SU-DHL-6 (cell line): Measurements from ENCODE around the gene ME3.
"Not testable (repeated sequence)": the region's sequence is repeated elsewhere in the genome, so short reads cannot be mapped to it uniquely, and the experiment has no call there.

Experiments
- H2AFZ ChIP-seq: fragments of 200-600 bp; sonication (generic); 2 replicates; pipeline ENCODE4 v1.6.1; 2014; ENCODE audit warnings: low read depth, mild to moderate bottlenecking, moderate library complexity, mixed read lengths, antibody characterized with exemption, low read length; ENCODE audit not compliant: severe bottlenecking
- H3F3A ChIP-seq: fragments of 200-600 bp; shearing (Covaris generic); 2 replicates; pipeline ENCODE4 v1.6.0; 2016; ENCODE audit warnings: antibody characterized with exemption, mild to moderate bottlenecking; ENCODE audit not compliant: insufficient read depth
- H3K27ac ChIP-seq: fragments of 200-600 bp; sonication (generic); 2 replicates; pipeline ENCODE4 v1.5.1; 2016; ENCODE audit warnings: low read depth, mild to moderate bottlenecking, low read length, moderate library complexity, mixed read lengths
- H3K27me3 ChIP-seq: fragments of 200-600 bp; sonication (generic), shearing (Covaris generic); 2 replicates; pipeline ENCODE4 v1.6.0; 2014; ENCODE audit warnings: mild to moderate bottlenecking, low read length
- H3K36me3 ChIP-seq: fragments of 200-600 bp; sonication (generic); 2 replicates; pipeline ENCODE4 v1.6.1; 2014; ENCODE audit warnings: mild to moderate bottlenecking, low read length, mixed read lengths
- H3K4me2 ChIP-seq: fragments of 300-600, 200-600 bp; shearing (Covaris generic), sonication (generic); 2 replicates; pipeline ENCODE4 v1.6.0; 2014; ENCODE audit warnings: low read length, low read depth, mild to moderate bottlenecking; ENCODE audit not compliant: poor library complexity, severe bottlenecking
- H3K4me3 ChIP-seq: fragments of 200-600 bp; sonication (generic); 2 replicates; pipeline ENCODE4 v1.5.1; 2014; ENCODE audit warnings: antibody characterized with exemption, low read length, mild to moderate bottlenecking, mixed read lengths; ENCODE audit not compliant: insufficient read depth, poor library complexity, severe bottlenecking
- H3K79me2 ChIP-seq: fragments of 200-600 bp; sonication (generic); 2 replicates; pipeline ENCODE4 v1.6.1; 2014; ENCODE audit warnings: mild to moderate bottlenecking, low read length, moderate library complexity; ENCODE audit not compliant: insufficient read depth
- H3K9ac ChIP-seq: fragments of 200-600 bp; sonication (generic); 2 replicates; pipeline ENCODE4 v1.7.0; 2014; ENCODE audit warnings: mild to moderate bottlenecking, low read length
- H3K9me2 ChIP-seq: fragments of 200-600 bp; sonication (generic); replicated peaks from 2 replicates; pipeline ENCODE4 v1.6.1; 2014; ENCODE audit warnings: low read length; ENCODE audit not compliant: insufficient read depth
- H3K9me3 ChIP-seq: fragments of 200-600 bp; sonication (generic); 2 replicates; pipeline ENCODE4 v1.6.1; 2014; ENCODE audit warnings: low read length, mixed read lengths; ENCODE audit not compliant: insufficient read depth
- H4K20me1 ChIP-seq: fragments of 200-600 bp; sonication (generic); 2 replicates; pipeline ENCODE4 v1.6.1; 2014; ENCODE audit warnings: low read depth, mild to moderate bottlenecking, antibody characterized with exemption, low read length, moderate library complexity, mixed read lengths
- CTCF ChIP-seq: fragments of 200-600 bp; sonication (generic); IDR thresholded peaks from one replicate; pipeline ENCODE4 v1.5.1; 2017; ENCODE audit warnings: antibody characterized with exemption, mild to moderate bottlenecking, low read length, moderate library complexity; ENCODE audit not compliant: insufficient read depth, poor library complexity, severe bottlenecking
- EZH2phosphoT487 ChIP-seq: fragments of 200-600 bp; sonication (generic), shearing (Covaris generic); conservative IDR thresholded peaks from 2 replicates; pipeline ENCODE4 v1.6.1; 2018; ENCODE audit warnings: mild to moderate bottlenecking, antibody characterized with exemption, low read length, moderate library complexity, mixed read lengths

The ME3 gene

GRCh38 chr11:86418106-86418505 lies 254.3 kb downstream of the ME3 start:
- no peak overlapping the region for H3K9ac ChIP-seq
- no peak overlapping the region for H2AFZ ChIP-seq
- H3K27me3 ChIP-seq = no peaks in the 10 kb centered on the region
- no peaks in the 10 kb centered on the region for H3K9me3 ChIP-seq
- no peaks in the 10 kb centered on the region for H3K9me2 ChIP-seq
- H4K20me1 ChIP-seq = no peaks in the 10 kb centered on the region
- H3F3A ChIP-seq = no peaks in the 10 kb centered on the region
- no peak overlapping the region for H3K4me2 ChIP-seq
- TF ChIP-seq CTCF (no peak), EZH2phosphoT487 (no peak)
- no peak overlapping the region for H3K27ac ChIP-seq
- no peaks in the 10 kb centered on the region for H3K79me2 ChIP-seq
- no peak overlapping the region for H3K4me3 ChIP-seq
- H3K36me3 ChIP-seq = no peaks in the 10 kb centered on the region

GRCh38 chr11:86416951-86417350 lies 255.5 kb downstream of the ME3 start:
- not testable (repeated sequence) for H3K79me2 ChIP-seq, H3F3A ChIP-seq, H3K36me3 ChIP-seq, H3K27ac ChIP-seq, H2AFZ ChIP-seq, H3K4me2 ChIP-seq, H3K4me3 ChIP-seq, H3K27me3 ChIP-seq, H3K9ac ChIP-seq, H3K9me2 ChIP-seq, H3K9me3 ChIP-seq, H4K20me1 ChIP-seq

- H3K27me3 ChIP-seq = no peaks in the 10 kb centered on the region
- no peak overlapping the region for H3K9ac ChIP-seq
- no peak overlapping the region for H2AFZ ChIP-seq
- no peaks in the 10 kb centered on the region for H4K20me1 ChIP-seq
- H3K9me2 ChIP-seq = no peaks in the 10 kb centered on the region
- no peaks in the 10 kb centered on the region for H3K79me2 ChIP-seq
- H3K4me2 ChIP-seq = no peak overlapping the region
- H3K9me3 ChIP-seq = no peaks in the 10 kb centered on the region
- no peak overlapping the region for H3K4me3 ChIP-seq
- no peaks in the 10 kb centered on the region for H3F3A ChIP-seq
- no peak overlapping the region for H3K27ac ChIP-seq
- TF ChIP-seq EZH2phosphoT487 (no peak), CTCF (no peak)
- H3K36me3 ChIP-seq = no peaks in the 10 kb centered on the region
Measured at GRCh38 chr11:86416494-86416893, 255.9 kb downstream of the ME3 start.

- TF ChIP-seq CTCF = no peak
- Histone ChIP-seq H3K79me2 (no peaks in the 10 kb centered on the region), H3K36me3 (no peaks in the 10 kb centered on the region), H3K27me3 (no peaks in the 10 kb centered on the region), H3K27ac (no peak overlapping the region), H3K9me2 (no peaks in the 10 kb centered on the region), H3K9me3 (no peaks in the 10 kb centered on the region), H3K4me3 (no peak overlapping the region), H3K4me2 (no peak overlapping the region), H3F3A (no peaks in the 10 kb centered on the region), H2AFZ (no peak overlapping the region), H3K9ac (no peak overlapping the region), H4K20me1 (no peaks in the 10 kb centered on the region)
Measured at GRCh38 chr11:86415026-86415425, 257.4 kb downstream of the ME3 start.
